GM18873 (cell line): ENCODE results near the gene AGAP1.

Experiments
- ATAC-seq: cut with Tn5 transposase; IDR thresholded peaks from one replicate; pipeline ENCODE4 v1.9.1; 2021; ENCODE audit warnings: mild to moderate bottlenecking, moderate library complexity, moderate number of reproducible peaks; ENCODE audit not compliant: unreplicated experiment, low FRiP score

AGAP1 gene

DNA sequence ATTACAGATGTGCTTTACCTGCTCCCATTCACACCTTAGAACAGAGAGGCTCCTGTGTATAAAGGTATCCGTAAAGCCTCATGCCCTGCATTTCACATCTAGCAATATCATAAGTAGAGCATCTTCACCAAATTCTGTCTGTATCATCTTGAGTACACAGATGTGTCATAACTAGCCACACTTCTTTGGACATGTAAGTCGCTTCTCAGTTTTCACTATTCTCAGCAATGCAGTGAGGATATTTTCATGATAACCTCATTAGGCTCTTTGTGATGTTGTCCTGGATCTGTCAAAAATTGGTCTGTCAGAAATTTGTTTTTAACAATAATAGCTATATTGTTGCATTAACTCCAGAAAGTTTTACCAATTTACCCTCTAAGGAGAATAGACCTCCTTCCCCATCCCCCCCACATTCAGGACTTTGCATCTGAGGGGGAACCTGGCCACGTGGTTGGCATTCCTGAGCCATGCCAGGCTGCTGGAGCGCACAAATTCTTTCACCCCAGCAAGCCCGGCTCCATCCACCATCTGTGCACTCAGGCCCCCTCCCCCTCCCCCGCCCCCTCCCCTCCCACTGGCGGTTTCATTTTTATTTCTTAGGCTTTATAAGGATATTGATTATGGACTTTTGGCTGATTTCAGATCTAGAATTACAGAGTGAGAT, 34.1 kb downstream of the AGAP1 start:
- no peak for ATAC-seq

DNA sequence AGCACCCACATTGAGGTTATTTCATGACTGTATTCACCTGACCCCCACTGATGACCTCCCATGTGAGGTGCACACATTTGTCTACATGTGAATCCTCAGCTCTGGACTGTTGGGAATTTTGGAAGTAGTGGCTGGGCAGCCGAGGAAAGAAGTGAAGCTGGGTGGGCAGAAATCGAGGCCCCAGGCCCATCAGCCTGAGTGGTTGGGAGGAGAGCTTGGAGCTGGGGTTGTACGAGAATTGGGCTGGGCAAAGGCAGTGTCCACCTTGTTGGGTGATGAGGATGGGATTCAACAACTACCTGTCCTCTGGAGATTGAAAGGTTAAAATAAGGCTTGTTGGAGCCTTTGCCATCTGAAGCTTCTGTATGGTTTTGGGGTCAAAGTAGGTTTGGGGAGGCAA, 35.8 kb downstream of the AGAP1 start:
- ATAC-seq, result no peak

DNA sequence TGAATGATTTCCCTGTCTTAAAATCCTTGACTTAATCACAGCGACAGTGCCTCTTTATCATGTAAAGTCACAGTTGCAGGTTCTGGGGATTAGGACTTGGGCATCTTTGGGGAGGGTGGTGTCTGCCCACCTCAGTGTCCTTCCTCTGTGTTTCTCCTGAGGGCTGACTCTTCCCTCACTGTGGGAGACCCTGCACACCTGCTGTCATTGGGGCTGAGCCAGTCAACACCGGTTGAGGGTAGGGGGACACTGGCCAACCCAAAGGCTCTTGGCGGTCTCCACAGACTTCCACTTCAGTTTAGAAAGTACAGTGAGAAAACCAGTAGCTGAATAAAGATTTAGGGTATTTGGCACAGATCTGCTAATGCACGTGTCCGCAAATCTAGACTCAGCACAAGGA, 36.9 kb downstream of the AGAP1 start:
- no peak for ATAC-seq

DNA sequence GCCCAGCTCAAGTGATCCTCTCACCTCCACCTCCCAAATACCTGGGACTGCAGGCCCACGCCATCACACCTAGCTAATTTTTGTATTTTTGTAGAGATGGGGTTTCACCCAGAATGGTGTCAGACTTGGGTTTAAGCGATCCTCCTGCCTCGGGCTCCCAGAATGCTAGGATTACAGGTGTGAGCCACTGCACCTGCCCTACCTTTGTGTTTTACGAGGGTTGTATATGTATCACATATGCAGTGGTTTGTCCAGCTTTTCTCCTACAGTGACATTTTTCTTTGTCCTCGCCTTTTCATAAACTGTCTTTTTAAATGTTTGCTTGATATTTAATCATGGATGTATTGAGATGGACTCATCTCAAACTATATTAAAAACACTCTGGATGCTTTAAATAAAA, 38.5 kb downstream of the AGAP1 start:
- ATAC-seq, result no peak

DNA sequence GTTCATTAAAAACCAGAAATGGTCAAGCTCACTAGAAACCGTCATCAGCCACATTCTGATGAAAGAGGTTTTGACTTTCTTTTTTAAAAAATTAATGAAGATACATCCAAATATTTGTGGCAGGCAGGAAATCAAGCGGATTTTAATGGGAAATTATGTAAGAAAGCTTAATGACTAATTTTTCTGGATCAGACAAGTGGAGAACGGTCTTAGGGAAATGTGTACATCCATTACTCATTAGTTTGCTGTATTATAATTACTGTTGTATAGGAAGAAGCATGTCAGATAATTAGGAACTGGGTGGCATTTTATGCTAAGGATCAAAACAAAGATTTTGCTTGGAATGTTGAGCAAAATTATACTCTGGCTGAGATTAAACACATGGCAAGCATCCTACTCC, 39.4 kb downstream of the AGAP1 start:
- no peak for ATAC-seq

DNA sequence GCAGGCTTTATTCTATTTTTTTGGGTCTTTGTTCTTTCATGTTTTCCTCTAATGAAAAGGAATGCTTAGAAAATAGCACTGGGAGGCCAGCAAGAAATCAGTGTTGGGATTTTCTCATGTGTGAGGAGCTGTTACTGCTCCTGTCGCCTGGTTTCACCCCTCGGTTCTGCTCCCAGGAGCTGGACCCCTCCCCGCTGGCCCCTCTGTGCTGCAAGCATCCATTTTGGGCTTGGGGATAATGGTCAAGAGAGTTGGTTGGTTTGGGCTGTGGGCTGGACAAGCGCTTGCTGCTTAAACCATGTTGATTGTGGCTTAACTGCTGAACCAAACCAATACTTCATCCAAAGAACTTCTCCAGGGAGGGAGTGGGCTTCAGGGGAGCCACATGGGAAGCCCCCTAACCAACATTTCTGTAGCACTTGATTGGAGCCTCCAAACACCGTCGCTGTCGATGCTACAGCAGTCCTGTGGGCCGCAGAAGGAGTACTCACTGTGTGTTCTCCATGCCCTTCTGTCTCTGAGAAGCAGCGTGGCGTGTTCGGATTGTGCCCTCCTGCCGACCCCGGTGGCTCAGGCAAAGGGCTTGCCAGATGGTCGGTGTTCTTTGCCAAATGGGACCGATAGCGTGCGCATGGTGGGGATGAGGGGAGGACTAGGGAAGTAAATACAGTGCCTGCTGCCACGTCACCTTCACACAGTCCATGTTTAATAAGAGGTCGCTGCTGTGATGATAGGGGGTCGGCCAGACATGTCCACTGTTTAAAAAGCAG, 40.0 kb downstream of the AGAP1 start:
- ATAC-seq, result no peak

DNA sequence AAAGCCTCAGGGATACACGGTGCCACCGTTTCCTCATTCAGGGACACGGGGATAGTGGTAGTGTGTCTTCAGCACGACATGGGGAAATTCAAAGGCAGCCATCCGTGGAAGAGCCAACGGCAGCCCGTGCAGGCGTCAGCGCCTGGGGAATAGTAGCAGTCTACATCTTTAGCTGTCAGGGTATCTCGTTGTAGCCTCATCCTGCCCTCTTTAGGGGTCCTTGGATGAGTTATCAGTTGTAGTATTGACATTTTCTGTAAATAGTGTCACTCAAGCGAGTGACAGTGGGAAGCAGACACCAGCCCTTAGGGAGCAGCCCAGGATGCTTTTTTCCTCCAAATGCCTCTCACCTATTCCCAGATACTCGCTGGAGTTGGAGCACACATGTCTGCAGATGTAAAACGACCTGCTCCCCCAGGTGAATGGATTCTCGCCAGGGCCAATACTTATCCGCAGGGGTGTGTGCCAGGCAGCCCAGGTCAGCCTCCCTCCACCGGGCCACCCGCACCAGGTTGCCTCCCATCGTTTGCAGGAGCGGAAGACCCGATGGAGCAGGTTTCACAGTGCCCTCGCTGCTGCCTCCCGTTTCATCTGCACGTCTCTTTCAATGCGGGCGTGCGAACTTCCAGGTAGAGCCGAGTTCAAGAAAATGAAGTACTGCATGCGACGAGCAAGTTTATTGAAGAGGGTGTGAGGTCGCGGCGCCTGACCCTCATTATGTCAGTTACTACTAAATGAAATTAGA, 41.0 kb downstream of the AGAP1 start:
- ATAC-seq, result no peak

DNA sequence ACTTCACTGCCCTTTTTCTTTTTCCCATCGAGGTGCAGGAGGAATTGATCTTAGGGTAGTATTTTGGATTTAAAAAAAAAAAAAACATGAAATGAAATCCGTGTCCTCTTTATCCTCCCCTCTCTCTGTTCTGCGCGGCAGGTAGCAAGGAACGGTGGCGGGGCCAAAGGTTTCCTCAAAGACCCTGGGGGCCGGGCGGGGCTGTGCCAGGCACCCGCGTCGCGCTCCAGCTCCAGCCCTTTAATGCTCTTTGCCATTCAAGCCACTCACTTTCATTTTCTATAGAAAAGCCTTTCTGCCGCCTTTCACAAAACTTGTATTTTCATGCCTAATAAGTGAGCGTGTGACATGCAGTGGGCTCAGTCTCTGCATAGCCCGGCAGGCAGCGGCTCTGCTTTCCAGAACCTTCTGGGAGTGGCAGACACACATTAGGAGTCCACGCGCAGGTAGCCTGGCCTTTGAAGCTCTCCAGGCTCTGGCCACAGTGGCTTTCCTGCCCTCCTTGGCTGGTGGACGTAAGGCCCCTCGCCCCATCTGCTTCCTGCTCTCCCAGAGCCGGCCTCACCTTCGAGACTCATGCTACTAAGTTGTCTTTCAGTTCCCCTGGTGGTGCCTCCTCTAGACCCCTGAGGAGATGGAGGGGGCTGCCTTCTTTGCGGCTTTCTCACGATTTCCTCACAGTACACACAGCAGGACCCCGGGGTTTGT, 41.7 kb downstream of the AGAP1 start:
- ATAC-seq, result no peak

DNA sequence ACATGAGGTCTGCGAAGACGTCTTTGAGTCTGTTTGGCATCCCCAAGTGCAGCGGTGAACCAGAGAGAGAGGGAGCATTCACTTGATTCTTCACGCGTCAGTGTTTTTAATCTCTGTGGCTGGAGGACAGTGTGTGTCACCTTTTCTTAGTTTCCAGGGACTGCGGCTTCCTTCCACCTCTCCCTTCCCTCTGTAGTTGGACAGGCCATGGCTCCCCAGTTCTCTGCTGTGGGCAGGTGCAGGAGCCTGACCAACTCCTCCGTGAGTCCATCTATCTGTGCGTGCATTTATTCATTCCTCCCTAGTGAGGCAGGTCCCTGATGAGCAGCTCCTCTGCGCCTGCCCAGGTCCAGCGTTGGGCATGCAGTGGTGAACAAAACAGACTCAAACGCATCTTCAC, 42.9 kb downstream of the AGAP1 start:
- no peak for ATAC-seq

DNA sequence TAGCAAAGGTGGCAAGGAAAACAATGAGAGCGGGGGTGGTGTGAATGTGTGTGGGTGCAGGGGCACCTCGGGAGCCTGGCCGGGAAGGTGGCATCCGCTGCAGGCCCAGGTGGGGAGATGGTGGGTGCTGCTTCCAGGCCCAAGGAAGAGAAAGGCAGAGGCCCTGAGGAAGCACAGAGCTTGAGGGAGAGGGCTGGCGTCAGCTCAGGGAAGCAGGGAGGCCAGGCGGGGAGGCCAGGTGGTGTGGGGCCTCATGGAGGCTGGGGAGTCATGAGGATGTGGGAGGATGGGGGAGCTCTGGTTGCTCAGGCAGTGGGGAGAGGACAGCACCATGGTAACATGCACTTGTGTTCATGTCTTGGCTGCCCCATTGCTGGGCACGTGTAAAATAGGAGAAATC, 43.3 kb downstream of the AGAP1 start:
- no peak for ATAC-seq

DNA sequence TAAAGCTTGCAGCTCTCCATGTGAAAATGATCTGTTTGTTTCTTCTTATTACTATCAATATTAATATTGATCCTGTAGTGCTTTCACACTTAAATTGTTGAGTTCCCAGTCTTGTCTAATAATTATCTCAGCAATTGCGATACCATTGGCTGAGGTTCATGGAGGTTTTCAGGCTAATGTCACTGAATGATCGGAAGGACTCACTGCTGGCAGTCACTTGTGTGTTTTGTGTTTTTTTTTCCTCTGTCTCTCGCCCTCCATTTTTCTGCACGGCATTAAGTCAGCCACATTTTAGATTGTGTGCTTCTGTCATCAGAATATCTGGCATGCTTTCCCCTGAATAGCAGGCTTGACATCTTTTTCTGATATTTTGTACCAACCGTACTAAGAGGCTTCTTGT, 43.7 kb downstream of the AGAP1 start:
- no peak for ATAC-seq

DNA sequence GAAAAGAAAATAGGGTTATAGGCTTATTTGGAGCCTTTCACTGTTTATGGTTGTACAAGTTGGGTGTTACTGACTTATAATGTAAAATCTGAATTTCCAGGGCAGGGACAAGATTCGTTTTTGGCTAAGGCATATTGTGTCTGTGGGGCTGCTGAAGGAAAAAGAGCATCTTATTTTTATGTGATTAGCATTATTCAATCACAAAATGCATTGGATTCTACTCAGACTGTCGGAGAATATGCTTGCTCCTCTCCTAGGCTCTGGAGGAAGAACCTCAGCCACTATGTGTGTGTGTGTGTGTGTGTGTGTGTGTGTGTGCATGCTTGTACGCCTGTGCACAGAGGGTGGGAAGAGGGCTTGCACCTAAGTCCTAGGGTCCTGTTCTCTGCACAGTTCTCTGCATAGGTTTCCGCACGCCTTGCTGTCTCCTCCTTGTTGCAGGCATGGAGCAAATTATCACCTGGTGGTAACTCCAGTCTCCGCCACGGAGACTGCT, 44.3 kb downstream of the AGAP1 start:
- no peak for ATAC-seq

DNA sequence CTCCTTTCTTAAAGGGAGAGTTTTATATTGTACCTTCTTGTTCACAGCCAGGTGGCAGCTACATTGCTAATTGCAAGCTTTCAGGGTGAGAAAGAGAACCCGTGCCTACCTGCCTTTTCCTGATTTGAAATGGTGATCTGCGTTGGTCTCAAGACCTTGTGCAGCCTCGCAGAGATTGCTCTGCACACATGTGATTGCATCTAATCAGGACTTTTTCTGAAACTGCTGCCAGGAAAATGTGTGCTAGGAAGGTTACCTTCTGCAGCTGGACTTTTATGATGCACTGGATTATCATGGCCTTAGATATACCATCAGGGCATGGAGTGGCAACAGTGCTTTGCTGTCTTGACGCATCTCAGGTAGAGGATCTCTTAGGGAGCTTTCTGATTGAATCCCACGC, 45.1 kb downstream of the AGAP1 start:
- ATAC-seq, result no peak

DNA sequence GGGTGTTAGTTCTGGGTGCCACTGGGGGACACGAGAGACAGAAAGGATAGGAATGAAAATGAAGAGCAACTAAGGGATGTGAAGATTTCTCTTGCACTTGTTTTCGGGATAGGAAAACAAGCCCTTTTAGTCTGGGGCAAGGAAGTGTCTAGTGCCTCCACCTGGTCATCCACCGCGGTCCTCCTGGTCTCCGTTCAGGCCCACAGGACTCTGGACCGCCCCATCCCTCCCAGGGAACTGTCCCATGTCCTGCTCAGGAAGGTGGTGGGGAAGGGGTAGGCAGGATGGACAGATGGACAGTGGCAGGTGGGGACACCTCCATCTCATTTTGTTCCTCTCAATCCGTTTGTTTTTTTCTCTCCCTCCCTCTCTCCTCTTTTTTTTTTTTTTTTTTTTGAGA, 45.9 kb downstream of the AGAP1 start:
- no peak for ATAC-seq

DNA sequence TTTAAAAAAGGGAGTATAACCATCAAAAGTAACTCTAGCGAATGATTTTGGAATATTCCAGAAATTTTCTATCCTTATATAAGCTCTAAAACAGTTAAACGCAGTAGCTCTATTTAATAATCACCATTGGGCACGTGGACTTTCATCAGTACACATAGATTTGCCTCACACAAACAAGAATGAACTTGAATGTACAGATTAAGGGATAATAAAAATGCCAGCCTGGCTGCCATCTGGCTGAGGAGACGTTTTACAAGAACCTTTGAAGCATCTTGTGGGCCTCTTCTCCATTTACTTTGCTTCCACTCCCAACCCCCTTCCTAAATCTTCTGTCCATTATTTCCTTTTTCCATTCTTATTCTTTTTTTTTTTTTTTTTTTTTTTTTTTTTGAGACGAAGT, 47.2 kb downstream of the AGAP1 start:
- no peak for ATAC-seq

DNA sequence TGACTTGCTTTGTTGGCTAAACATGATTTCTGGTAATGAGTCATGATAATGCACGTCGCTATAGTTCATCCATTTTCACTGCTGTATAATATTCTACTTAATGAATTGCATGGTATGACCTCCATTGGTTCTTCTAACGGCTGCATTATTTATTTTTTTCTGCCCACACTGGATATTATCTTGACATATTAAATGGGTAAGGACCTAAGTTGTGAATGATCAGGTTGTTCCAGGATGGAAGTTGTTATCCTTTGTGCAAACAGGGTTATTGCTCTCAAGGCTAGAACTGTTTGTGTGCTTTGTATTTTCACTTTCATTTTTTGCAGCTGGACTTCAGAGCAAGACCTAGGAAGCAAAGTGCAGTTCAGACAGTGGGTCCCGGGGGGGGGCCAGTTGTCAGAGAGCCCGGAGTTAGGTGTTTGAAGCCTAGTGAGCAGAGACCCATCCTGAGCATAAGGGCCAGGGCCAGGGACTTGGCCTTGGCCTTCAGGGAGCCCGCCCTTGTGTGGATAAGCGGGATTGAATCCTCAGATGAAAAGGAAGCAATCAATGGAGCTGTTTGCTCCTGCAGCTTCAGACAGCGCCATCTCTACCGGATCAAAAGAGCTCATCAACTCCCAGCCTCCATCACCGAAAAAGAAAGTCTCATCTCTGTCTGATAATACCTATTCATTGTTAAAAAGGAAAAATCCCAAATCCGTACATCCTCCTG, 48.2 kb downstream of the AGAP1 start:
- no peak for ATAC-seq

DNA sequence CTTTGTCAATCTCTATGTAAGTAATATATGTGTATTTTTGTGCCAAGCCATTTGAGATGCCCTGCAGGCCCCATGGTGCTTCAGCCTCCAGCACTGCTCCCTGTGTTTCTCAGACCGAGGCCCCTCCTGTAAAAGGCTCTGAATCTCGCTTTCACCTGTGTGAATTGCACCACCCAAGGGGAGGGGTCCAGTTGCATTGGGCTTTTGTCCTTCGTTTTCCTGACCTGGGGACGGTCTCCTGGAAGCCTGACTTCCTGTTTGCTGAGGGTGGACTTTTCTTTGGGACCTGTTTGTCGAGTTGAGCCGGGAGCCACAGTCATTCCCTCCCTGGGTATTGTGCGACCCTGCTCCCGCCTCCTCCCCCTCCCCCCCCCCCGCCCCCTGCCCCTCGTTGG, 48.9 kb downstream of the AGAP1 start:
- no peak for ATAC-seq

DNA sequence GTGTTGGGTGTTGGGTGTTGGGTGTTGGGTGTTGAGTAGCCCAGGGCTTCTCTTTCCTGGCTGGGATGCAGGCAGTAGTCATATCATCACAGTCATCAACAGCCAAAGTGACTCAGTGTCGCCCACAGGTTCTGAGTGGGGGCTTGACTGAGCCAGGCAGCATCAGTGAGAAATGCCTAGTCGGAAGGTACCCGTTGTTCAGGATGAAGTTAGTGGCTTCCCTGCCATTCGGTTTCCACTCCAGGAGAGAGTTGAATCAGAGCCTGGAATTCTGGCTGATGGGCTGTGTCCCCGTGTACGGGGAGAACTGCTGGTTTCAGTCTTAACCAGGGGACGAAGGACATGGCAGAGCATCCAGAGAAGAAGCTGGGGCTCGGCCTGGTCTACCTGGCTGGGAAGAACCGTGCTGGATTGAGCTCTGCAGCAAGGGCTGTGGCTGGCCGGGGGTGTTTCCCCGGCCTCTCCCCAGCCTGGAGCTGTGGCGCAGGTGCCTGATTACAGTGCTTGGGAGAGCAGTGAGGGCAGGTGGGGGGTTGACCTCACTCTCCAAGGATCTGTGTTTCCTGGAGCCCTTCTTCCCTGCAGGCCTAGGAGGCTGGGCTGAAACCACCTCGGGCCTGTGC, 49.4 kb downstream of the AGAP1 start:
- no peak for ATAC-seq

DNA sequence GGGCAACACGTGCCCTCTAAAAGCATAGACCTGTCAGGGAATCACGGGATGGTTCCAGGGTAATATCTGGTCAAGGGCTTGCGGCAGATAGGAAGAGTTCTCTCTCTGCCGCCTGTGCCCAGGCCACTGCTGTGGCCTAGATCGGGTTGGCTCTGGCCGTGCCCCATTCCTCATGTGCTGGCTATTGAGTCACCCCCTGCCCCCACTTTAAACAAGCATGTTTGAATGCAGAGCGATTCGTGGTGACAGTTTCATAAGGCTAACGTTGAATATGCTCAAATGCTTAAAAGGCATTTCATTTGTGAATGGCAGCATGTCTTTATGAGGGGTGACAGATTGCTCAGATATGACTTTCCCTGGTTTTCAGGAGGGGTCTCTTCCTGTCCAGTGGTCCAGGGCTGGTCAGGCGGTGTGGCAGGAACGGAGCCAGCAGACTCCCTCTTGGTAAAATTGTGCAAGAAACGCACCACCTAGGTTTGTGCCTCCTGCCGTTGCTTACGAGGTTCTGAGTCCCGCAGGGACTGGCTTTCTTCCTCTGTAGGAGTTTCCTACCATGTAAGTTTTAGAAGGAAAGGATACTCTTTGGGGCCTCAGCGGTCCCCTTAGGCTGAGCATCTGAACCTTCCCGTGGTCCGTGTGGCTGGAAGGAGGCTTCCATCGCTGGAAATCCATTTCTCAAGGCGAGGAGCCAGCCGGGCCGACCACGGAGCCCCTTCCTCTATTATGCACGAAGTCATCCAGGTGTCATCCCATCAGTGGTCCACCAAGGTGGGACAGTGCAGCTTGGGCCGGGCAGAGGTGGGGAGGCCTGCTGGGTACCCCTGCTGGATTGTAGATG, 50.2 kb downstream of the AGAP1 start:
- no peak for ATAC-seq
